HT-29 (cell line): ENCODE data around the gene WDR81. TPM values are rescaled to one million over a fixed set of nuclear protein-coding genes. Genes with fewer than 3 reads are reported as not detected.
A peak's percentile ranks its signal among the peaks of the same experiment; 100 is the strongest.

Experiments
- DNase-seq: peaks from one replicate; pipeline ENCODE4 v3.0.0-alpha.2; 2015; ENCODE audit warnings: low spot score
- total RNA-seq: library from RNA; depleted of rRNA; stranded (reverse); fragments of >200 nt; shearing (Covaris generic); gene quantifications from 2 replicates; pipeline ENCODE4 v1.2.3, GENCODE V29; 2014; rRNA removed

WDR81 gene
- total RNA-seq, 1 experiment from 2014 or later = 39.2 TPM

GRCh38 chr17:1776857-1777256 lies 52.4 kb downstream of the WDR81 start:
- no peak for DNase-seq

- DNase-seq = no peak
Observed at GRCh38 chr17:1779571-1780131, 55.1 kb downstream of the WDR81 start.

GRCh38 chr17:1782171-1782567 lies 57.7 kb downstream of the WDR81 start:
- no peak for DNase-seq

- no peak for DNase-seq
Observed at GRCh38 chr17:1783271-1783670, 58.8 kb downstream of the WDR81 start.

- DNase-seq = peak; percentile 26
Observed at GRCh38 chr17:1783834-1784611, 59.5 kb downstream of the WDR81 start.

- no peak for DNase-seq
Observed at GRCh38 chr17:1785930-1786329, 61.4 kb downstream of the WDR81 start.

- no peak for DNase-seq
Observed at GRCh38 chr17:1786708-1787107, 62.2 kb downstream of the WDR81 start.

GRCh38 chr17:1787301-1787902 lies 62.9 kb downstream of the WDR81 start:
- DNase-seq = peak; percentile 50

Other genes with a start within 250 kb of the WDR81 start
- gene MYO1C, start 232.0 kb upstream of the WDR81 start, total RNA-seq = 188 and 200 TPM in 2 replicates
- gene INPP5K, start 208.1 kb upstream of the WDR81 start, total RNA-seq = 51.5 and 75.5 TPM in 2 replicates
- gene PITPNA, start 161.9 kb upstream of the WDR81 start, total RNA-seq = 15.9 and 23.1 TPM in 2 replicates
- 22.4 and 34.0 TPM in 2 replicates for gene SLC43A2, start 95.9 kb upstream of the WDR81 start, total RNA-seq
- gene SCARF1, start 79.0 kb upstream of the WDR81 start, total RNA-seq = 0.89 and 1.3 TPM in 2 replicates
- 13.1 and 13.3 TPM in 2 replicates for gene RILP, start 74.8 kb upstream of the WDR81 start, total RNA-seq
- 92.7 and 92.8 TPM in 2 replicates for gene PRPF8, start 39.8 kb upstream of the WDR81 start, total RNA-seq
- gene TLCD2, start 14.3 kb upstream of the WDR81 start, total RNA-seq = 0.56 and 0.97 TPM in 2 replicates
- gene SERPINF2, start 18.2 kb downstream of the WDR81 start, total RNA-seq = 9.8 and 10.9 TPM in 2 replicates
- gene SERPINF1, start 37.4 kb downstream of the WDR81 start, total RNA-seq = 1.1 and 5.0 TPM in 2 replicates
- 5.9 and 7.5 TPM in 2 replicates for gene SMYD4, start 105.2 kb downstream of the WDR81 start, total RNA-seq
- 32.4 and 52.5 TPM in 2 replicates for gene RPA1, start 105.3 kb downstream of the WDR81 start, total RNA-seq